GM19463 (cell line): Measurements from ENCODE around the gene CBARP.
"Not testable (repeated sequence)": the region's sequence is repeated elsewhere in the genome, so short reads cannot be mapped to it uniquely, and the experiment has no call there.

Source experiments
- ATAC-seq: cut with Tn5 transposase; IDR thresholded peaks from one replicate; pipeline ENCODE4 v1.9.1; 2021; ENCODE audit warnings: mild to moderate bottlenecking, moderate library complexity; ENCODE audit not compliant: unreplicated experiment

CBARP gene

DNA sequence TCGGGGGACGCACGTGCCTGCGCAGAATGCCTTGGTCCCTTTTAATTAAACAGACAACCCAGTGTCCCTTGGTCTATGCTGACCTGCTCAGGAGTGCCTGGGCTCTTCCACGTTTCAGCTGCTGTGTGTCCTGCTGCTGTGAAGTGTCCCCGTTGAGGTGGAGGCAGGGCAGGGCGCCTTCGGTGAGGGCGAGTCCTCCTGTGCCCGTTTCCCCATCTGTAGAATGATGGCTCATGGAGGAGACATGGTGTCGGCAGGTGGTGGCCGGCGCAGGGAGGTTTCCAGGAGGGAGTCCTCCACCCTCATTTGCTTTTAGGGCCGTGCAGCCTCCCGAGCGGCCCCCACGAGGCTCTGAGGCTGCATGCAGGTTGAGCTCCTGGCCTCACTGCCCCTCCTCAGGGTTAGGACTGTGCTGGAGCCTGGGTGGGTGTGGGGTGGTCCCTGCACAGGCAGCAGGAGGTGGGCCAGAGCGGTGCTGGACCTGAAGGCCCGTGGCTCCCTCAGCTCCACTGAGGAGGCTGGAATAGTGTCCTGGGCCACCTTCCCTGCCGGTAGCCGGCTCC, 23.4 kb downstream of the CBARP start:
- ATAC-seq = no peak

DNA sequence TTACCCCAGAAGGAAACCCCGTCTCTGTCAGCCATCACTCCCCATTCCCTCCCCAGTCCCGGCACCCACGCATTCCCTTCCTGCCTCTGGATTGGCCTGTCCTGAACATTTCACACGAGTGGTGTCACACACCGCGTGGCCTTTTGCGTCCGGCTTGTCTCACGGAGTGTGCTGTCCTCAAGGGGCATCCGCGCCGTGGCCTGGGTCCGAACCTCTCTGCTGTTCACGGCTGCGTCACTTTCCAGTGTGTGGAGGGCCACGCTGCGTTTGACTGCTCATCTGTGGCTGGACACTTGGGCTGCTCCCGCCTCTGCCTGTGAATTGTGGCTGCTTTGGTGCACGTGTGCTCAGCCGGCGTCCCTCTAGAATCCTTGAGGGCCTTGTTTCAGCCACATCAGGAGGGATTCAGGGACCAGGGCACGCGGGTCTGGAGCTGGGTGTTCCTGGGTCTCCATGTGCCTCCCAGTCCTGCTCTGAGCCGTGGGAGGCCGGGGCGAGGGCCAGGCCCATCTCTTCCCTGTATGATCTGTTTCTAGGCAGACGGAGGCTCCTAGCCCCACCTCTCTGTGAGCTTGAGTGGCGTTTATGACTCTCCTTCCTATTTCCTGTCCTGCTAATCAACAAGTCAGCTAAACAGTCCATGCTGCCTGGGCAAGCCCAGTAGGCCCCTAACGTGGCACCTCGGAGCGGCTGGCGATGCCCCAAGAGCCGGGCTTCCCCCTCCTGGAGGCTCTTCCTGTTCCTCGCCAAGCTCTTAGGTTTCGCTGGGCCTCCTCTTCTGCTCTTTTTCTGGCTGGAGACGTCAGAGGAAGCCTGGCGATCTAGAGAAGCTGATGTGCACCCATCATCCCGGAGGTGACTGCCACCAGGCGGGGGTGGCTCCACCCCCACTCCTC, 24.2 kb downstream of the CBARP start:
- ATAC-seq = no peak

DNA sequence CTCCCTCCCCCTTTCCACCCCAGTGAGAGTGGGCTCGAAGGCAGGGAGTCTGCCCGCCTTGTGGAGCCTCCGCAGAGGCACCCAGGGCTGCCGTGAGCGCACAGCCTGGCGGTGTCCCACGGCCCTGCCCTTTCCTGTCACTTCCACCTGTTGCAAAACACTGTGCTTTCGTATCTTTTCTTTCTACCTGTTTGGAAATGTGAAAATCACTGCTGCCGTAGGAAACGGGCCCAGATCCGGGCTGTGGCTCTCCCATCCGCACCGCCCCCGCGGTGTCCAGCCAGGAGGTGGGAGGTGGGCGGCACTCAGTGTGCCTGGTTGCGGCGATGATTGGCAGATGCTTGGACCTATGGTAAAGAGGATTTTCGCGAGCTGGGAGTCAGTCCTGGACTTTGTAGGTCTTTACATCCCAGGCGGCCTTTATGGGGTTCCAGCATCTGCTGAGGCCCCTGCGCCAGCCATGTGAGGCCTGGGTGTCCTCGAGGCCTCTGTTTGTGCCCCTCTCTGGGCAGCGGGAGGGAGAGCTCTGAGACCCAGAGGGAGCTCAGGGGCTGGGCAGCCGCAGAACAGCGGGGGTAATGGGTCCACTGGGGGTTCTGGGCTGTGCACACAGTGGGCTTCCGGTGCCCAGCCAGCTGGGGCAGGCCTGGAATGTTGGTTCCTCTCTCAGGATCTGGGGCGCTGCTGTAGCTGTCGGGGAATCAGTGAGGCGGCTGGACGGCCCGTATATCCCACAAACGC, 26.1 kb downstream of the CBARP start:
- no peak for ATAC-seq

DNA sequence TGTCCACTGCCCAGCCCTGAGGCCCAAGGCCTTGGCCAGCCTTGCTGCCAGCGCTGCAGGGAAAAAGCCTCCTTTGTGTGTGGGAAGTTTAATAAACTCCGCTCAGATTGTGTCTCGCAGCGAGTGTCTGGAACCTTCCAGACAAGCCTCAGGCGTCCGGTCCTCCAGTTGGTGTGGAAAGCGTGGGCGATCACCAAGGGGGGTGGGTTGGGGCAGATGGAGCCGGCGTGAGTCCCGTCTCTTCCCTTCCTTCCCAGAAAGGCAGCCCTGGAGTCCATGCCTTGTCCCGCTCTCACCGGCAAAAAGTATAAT, 27.6 kb downstream of the CBARP start:
- no peak for ATAC-seq

DNA sequence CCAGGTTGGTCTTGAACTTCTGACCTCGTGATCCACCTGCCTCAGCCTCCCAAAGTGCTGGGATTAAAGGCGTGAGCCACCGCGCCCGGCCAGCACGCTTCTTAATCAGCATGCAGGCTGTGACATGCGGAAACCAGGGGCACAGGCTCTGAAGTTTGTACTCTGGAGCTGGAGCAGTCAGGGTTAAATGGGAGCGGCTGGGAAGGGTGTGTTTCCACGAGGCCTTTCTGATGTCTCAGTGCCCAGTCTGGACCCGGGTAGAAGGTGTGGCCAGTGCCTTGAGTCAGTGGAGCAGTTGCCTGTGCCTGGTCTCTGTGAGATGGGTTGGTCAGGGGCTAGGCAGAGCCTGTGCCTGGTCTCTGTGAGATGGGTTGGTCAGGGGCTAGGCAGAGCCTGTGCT, 29.0 kb downstream of the CBARP start:
- ATAC-seq = not testable (repeated sequence)

DNA sequence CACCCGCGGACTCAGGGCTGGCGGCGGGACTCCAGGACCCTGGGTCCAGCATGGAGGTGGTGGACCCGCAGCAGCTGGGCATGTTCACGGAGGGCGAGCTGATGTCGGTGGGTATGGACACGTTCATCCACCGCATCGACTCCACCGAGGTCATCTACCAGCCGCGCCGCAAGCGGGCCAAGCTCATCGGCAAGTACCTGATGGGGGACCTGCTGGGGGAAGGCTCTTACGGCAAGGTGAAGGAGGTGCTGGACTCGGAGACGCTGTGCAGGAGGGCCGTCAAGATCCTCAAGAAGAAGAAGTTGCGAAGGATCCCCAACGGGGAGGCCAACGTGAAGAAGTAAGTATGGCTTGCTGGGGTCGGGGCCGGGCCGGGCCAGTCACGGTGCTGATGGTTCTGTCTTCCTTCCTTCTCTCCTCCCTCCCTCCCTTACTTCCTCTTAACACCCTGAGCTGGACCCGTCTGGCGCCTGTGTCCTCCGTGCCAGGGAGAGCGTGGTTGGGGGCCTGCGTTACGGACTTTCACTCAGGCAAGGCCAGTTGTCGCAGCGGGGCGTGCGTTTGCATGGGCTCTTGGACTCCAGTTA, 30.8 kb downstream of the CBARP start:
- ATAC-seq = no peak

DNA sequence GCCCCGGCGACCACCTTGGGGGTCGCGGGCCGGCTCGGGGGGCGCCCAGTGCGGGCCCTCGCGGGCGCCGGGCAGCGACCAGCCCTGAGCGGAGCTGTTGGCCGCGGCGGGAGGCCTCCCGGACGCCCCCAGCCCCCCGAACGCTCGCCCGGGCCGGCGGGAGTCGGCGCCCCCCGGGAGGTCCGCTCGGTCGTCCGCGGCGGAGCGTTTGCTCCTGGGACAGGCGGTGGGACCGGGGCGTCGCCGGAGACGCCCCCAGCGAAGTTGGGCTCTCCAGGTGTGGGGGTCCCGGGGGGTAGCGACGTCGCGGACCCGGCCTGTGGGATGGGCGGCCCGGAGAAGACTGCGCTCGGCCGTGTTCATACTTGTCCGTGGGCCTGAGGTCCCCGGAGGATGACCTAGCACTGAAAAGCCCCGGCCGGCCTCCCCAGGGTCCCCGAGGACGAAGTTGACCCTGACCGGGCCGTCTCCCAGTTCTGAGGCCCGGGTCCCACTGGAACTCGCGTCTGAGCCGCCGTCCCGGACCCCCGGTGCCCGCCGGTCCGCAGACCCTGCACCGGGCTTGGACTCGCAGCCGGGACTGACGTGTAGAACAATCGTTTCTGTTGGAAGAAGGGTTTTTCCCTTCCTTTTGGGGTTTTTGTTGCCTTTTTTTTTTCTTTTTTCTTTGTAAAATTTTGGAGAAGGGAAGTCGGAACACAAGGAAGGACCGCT, 31.5 kb downstream of the CBARP start:
- ATAC-seq = no peak

DNA sequence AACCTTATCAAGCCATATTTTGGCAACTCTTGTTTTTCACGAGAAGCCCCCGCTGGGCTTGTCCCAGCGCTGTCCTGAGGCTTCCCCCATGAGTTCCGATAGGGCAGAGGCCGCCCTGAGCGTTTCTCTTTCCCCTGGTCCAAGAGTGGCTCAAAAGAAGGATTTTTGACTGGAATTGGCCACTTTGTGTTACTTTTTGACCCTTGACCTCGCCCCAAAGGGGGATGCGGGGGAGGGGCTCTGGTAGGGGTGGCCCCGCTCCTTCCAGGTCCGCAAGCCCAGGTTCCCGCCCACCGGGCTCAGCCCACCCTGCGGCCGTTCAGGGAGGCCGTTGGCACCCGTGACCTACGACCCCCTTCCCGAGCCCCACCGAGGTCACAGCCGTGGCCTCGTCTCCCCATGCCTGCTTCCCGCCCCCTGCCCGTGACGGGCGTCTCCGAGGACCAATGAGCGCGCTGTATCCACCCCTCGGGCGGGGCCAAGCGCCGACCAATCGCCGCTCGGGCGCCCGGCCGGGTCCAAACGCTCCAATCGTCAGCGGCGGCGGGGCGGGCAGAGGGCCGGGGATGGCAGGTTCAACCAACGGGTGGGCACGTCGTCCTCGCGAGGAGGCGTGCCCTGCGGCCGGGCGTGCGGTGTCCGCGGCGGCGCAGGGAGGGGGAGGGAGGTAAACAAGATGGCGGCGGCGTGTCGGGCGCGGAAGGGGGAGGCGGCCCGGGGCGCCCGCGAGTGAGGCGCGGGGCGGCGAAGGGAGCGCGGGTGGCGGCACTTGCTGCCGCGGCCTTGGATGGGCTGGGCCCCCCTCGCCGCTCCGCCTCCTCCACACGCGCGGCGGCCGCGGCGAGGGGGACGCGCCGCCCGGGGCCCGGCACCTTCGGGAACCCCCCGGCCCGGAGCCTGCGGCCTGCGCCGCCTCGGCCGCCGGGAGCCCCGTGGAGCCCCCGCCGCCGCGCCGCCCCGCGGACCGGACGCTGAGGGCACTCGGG, 32.4 kb downstream of the CBARP start, which contains the start of gene STK11:
Gene STK11 (plus strand): TSS at position 665 of the 986 bp plus-strand sequence. CDS start 1,136 bp downstream, outside the sequence.
- ATAC-seq = peak; percentile 88

DNA sequence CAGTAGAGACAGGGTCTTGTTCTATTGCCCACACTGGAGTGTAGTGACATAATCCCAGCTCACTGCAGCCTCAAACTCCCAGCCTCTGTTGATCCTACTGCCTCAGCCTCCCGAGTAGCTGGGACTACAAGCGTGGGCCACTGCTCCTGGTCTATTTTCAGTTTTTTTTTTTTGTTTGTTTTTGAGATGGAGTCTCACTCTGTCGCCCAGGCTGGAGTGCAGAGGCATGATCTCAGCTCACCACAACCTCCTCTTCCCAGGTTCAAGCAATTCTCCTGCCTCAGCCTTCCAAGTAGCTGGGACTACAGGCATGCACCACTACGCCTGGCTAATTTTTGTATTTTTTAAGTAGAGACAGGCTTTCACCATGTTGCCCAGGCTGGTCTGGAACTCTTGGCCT, 37.2 kb downstream of the CBARP start:
- not testable (repeated sequence) for ATAC-seq

DNA sequence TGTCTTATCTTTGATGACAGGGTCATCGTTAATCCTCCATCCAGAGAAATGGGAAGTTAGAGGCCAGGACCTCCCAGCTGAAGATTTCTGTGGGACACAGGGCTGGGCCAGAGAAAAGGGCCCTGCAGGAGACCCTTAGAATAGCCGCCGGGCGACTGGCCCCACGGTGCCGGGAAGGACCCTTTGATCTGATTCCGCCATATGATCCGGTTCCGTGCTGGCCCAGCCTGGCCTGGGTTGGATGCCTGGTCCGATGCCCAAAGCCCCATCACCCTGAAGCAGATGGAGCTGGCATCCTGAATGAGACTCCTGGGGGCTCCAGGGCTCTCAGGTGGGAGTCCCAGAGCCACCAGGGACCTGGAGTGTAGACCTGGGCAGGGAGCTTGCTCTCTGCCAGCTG, 38.3 kb downstream of the CBARP start:
- ATAC-seq = no peak

DNA sequence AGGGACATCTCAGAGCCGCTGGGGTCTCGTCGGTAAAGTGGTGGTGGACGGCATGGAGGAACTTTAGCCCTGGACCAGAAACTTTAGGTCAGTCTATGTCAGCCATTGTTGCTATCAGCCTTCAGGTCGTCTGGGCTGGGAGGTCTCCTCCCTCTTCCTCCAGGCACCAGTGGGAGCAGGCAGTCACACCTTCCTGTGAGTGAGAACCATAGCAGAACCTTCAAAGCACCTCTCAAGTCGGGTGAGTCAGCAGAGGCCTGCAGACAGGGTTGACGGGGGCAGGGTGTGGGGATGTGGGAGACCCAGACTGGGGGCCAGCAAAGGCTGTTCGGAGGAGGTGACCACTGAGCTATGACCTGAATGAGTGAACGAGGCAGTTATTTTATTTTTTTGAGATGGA, 48.4 kb downstream of the CBARP start:
- ATAC-seq = no peak

DNA sequence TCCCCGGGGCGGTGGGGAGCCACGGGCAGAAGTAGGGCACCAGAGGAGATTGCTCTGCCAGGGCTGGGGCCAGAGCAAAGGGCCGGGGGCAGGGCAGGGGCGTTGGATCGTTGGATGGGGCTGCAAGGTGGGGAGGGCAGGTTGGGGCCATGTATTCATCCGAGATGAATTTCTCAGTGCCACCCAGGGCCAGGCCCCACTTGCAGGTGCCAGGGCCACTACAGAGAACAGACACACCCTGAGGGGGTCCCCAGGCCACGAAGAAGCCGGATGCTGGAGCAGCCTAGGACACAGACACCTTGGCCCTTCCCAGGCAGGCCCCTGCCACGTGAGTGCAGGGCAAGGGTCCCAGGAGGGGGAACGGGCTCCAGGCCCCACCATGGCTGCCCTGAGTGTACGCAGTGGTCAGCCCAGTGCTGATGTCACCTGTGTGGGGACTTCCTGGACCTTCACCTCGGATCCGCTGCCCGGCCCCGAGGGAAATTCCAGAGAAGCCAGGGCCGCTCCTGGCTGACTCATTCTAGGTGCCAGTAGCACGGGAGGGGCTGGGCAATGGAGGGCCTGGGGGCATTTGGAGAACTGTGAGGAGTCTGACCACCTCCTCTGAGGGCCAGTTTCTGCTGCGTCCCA, 54.1 kb downstream of the CBARP start:
- no peak for ATAC-seq

DNA sequence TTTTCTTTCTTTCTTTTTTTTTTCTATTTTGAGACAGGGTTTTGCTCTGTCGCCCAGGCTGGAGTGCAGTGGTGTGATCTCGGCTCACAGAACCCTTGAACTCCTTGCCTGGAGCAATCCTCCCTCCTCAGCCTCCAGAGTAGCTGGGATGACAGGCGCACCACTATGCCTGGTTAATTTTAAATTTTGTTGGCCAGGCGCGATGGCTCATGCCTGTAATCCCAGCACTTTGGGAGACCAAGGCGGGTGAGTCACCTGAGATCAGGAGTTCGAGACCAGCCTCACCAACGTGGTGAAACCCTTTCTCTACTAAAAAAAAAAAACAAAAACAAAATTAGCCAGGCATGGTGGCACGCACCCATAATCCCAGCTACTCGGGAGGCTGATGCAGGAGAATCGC, 55.1 kb downstream of the CBARP start:
- ATAC-seq = no peak

DNA sequence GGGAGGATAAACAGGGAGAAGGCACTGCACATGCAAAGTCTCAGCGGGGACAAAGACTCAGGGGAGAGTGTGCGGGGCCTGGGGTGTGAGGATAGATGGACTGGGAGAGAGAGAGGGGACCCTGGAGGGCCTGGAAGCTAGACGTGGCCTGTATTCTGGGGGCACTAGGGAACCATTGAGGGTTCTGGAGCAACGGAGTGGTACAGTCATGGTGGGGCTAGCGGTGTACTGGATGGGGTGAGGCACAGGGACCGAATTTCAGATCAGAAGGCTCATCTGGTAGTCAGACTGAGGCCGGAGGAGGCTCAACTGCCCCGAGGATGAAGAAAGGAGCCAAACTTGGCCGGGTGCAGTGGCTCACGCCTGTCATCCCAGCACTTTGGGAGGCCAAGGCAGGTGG, 55.7 kb downstream of the CBARP start:
- no peak for ATAC-seq

DNA sequence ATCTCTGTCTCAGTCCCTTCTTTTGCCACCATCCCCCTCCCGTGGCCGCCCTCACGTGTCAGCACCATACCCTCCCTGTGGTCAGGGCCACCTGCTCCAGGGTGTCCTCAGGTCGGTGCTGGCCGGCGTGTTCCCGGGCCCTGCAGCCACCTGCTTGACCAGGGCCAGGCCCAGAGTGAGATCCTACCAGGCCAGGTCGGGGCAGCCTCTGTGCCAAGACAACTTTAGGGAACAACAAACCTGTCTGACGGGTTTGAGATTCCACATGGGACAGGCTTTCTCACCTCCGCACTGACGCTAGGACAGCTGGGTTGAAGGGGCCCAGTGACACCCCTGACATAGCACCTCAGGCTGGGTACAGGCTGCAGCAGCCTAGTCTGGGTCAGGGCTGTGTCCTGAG, 56.2 kb downstream of the CBARP start:
- no peak for ATAC-seq
